Large intestine (tissue), 3 donors: ENCODE data around the gene B4GAT1. TPM values are rescaled to one million over a fixed set of nuclear protein-coding genes. Genes with fewer than 3 reads are reported as not detected.

Source experiments
- DNase-seq, 2 donors: peaks; one replicate each; pipeline versions ENCODE4 v3.0.0 to v3.0.0-alpha.2; 2013
- H3K27ac ChIP-seq: one replicate; pipeline ENCODE4 v1.5.1; 2013; ENCODE audit warnings: low read length
- H3K27me3 ChIP-seq: 2 replicates; pipeline ENCODE4 v1.6.1; 2013; ENCODE audit warnings: low read length; ENCODE audit not compliant: control insufficient read depth, insufficient read depth
- H3K36me3 ChIP-seq: 2 replicates; pipeline ENCODE4 v1.6.1; 2013; ENCODE audit warnings: low read length; ENCODE audit not compliant: control insufficient read depth, insufficient read depth
- H3K4me1 ChIP-seq: one replicate; pipeline ENCODE4 v1.6.1; 2013; ENCODE audit warnings: low read length; ENCODE audit not compliant: control insufficient read depth, insufficient read depth
- H3K4me3 ChIP-seq: one replicate; pipeline ENCODE4 v1.5.1; 2013; ENCODE audit warnings: low read length
- H3K9me3 ChIP-seq: one replicate; pipeline ENCODE4 v1.6.1; 2013; ENCODE audit warnings: mild to moderate bottlenecking, low read depth, low read length, moderate library complexity; ENCODE audit not compliant: control insufficient read depth
- WGBS: methylation state at CpG from one replicate; pipeline ENCODE4 v1.1.5; 2013; ENCODE audit warnings: low lambda C conversion rate; ENCODE audit not compliant: insufficient coverage; 5-methylcytosine and 5-hydroxymethylcytosine counted together
- polyA plus RNA-seq: library from polyadenylated mRNA; unstranded; fragments of 120-200 nt; gene quantifications from one replicate; pipeline ENCODE4 v1.2.1, GENCODE V29; 2013

Gene B4GAT1
- polyA plus RNA-seq, 1 donor, result 31.0 TPM

DNA sequence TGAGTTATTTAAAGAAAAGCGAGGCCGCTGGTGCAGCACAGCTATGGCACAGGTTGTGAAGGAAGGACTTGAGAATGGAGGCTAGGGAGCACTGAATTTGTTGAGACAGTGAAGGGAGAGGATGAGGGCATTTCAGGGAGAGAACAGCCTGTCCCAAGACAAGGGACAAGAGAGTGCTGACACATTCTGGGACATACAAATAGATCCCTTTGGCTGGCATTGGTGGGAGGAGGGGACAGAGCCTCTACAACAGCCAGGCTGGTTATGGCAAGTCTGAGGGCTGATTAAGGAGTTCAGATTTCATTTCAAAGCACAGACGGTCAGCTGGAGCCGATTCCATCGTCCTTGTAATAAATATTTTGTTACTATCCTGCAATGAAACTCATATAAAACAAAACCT is 25.8 kb upstream of the B4GAT1 start:
- peaks cover 9% of the 10 kb centered on the region for H3K4me1 ChIP-seq
- WGBS, result 100% methylated on average over 3 of the region's 5 CpGs
- no peak overlapping the region for H3K4me3 ChIP-seq
- no peaks in the 10 kb centered on the region for H3K9me3 ChIP-seq
- peaks cover 7% of the 10 kb centered on the region for H3K36me3 ChIP-seq
- H3K27ac ChIP-seq, result no peak overlapping the region
- peaks cover 8% of the 10 kb centered on the region for H3K27me3 ChIP-seq
- no peak for DNase-seq

DNA sequence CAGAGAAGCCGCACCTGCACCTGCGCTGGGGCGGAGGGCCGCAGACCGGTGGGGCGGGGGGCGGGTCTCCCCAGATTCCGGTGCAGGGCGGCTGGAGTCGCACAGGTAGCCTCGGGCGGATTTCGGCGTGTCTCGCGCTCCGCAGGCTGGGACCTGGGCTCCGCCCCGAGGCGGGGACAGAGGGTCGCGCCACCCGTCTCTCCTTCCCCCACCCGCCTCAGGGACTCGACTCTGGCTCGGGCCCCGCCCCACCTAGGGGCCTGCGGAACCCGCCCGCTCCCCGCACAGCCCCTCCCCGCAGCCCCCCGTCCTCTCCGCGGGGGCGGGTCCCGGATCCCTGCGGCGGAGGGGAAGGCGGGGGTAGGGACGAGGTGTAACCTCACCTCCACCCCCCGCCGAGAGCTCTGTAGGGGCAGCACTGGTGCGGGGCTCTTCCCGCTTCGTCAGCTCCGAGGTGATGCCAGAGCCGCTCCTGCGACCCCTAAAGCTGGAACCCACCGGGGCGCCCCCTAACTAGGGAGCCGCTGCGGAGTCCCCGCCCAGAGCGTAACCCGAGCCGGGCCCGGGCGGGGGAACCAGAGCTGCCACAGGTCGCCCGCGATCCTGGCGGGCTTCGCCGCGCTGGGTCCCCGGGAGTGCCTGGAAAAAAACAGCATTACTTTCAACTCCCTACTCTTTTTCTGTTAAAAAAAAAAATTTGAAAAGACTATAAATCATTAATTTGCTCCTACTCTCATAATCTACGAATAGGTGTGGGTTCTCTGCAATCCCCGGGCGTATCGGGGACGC is 24.4 kb upstream of the B4GAT1 start, which contains the start of gene SLC29A2:
Gene SLC29A2, minus strand, starts transcription at position 134 of the 789 bp plus-strand sequence. CDS start 169 bp downstream, outside the sequence.
- Histone ChIP-seq H3K36me3 (peaks cover 14% of the 10 kb centered on the region), H3K27me3 (peaks cover 8% of the 10 kb centered on the region), H3K27ac (peak within 1 kb of the TSS; percentile 91), H3K4me1 (peaks cover 9% of the 10 kb centered on the region), H3K9me3 (no peaks in the 10 kb centered on the region), H3K4me3 (peak within 1 kb of the TSS; percentile 46)
- DNase-seq, result peak in 1 of 2 donors; percentile 75
- no CpG with 5 or more reads among the region's 72 CpGs for WGBS

DNA sequence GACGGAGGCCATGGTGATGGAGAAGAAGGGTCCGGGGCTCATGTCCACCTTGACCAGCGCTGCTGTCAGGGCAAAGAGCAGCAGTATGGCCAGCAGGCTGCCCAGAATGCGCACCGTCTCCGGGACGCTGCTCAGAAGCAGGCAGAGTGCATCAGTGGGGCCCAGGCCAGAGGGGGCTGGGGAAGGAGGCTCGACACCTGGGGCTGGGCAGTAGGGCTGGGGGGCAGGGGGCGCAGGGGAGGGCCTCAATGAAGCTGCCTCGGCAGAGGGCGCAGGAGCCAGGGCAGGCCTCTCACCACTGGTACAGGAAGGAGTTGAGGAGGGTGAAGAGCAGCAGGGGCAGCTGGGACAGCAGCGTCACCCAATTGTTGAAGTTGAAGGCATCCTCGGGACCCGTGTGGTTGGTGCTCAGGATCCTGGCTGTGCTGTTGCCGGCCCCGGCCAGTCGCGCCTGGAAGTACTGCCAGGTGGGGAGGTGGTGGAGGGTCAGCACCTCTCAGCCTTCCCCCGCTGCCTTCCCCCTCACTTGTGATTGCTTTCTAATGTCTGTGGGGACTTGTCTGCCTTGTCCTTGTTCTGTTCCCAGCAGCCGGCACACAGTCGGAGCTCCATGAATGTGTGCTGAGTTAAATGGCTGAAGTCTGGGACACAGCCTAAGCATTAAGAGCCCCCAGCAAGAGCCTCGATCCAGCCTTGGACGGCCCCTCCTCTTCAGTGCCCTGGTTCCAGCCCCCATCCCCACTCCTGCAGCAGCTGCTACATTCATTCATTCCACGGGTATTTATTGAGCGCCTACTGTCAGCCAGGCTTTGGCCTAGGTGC is 21.9 kb upstream of the B4GAT1 start:
- H3K36me3 ChIP-seq, result peaks cover 18% of the 10 kb centered on the region
- H3K27ac ChIP-seq, result no peak overlapping the region
- H3K9me3 ChIP-seq, result no peaks in the 10 kb centered on the region
- no peak for DNase-seq
- WGBS, result no CpG with 5 or more reads among the region's 25 CpGs
- H3K27me3 ChIP-seq, result peaks cover 8% of the 10 kb centered on the region
- H3K4me3 ChIP-seq, result no peak overlapping the region
- peaks cover 9% of the 10 kb centered on the region for H3K4me1 ChIP-seq

DNA sequence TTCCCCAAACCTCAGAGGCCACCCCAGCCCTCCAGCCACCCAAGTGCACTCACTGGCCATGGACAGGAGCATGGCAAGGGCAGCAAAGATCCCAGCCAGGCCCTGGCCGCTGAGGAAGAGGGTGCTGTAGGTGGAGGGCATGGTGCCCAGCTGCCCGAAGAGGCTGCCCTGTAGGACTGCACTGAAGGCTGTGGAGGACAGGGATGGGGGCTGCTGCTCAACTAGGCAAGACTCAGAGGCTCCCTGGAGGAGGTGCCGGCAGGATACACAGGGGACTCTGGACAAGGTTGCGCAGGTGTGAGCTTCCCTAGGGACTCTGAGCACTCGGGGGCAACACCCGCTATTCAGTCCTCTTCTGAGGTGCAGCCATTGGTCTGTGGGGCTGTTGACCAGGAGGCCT is 21.1 kb upstream of the B4GAT1 start:
- WGBS, result 100% methylated on average over 1 of the region's 6 CpGs
- peaks cover 8% of the 10 kb centered on the region for H3K27me3 ChIP-seq
- no peak for DNase-seq
- no peak overlapping the region for H3K27ac ChIP-seq
- peaks cover 20% of the 10 kb centered on the region for H3K36me3 ChIP-seq
- H3K4me3 ChIP-seq, result no peak overlapping the region
- peaks cover 9% of the 10 kb centered on the region for H3K4me1 ChIP-seq
- H3K9me3 ChIP-seq, result no peaks in the 10 kb centered on the region

DNA sequence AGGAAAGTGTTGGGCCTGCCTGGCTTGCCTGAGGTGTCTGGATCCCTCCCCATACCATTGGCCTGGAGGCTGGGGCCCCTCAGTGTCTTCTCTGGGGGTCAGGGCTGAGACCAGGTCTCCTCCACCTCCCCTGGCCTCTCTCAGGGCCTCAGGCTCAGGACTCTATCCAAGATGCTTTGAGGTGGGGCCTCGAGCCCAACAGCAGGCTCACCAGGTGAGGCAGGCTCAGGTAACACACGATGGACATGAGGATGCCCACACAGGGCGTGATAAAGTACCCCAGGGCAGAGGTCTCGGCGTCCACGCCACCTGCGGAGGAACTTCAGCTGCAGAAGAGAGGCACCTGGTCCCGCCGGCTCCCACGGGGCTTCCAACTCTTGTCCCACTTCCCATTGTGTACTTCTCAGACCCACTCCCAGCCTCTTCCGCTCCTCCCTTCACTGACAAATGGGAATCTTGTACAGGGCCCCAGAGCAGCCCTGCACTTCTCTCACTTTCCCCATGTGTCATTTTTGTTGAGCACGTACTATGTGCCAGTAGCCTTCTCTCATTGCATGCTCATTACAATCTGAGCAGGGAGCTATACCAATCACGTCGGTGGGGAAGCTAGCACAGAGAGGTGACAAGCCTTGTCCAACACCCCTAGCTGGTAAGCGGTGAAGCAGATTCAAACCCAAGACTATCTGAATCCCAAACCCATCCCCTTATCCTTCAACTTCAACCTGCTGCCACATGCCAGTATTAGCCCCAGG is 20.3 kb upstream of the B4GAT1 start:
- Histone ChIP-seq H3K27ac (no peak overlapping the region), H3K9me3 (peaks cover 2% of the 10 kb centered on the region), H3K4me3 (no peak overlapping the region), H3K27me3 (peaks cover 6% of the 10 kb centered on the region), H3K36me3 (peaks cover 28% of the 10 kb centered on the region), H3K4me1 (peaks cover 9% of the 10 kb centered on the region)
- DNase-seq, result no peak
- no CpG with 5 or more reads among the region's 15 CpGs for WGBS

DNA sequence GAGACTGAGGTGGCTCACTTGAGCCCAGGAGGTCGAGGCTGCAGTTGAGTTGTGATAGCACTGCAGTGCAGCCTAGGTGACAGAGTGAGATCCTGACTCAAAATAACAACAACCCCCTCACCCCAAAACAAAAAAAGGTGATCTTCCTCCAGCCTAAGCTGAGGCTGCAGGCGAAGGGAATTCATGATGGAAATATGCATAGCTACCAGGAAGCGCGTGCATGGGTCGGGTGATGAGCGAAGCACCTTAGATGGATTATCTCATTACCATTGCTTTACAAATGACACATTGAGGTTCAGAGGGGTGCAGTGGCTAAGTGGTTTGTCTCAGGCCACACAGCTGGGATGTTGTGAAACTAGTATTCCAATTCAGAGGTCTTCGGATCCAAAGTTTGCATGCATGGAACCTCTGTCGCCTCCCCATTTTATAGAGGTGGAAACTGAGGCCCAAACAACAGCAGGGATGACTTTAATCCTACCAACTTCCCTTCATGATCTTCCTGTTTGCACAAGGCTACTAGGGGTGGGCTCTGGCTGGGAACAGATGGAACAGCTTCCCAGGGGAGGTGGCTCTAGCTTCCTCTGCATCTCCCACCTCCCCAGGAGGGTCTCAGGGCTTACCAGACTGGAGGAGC is 19.5 kb upstream of the B4GAT1 start:
- Histone ChIP-seq H3K27me3 (peaks cover 4% of the 10 kb centered on the region), H3K4me3 (no peak overlapping the region), H3K9me3 (peaks cover 2% of the 10 kb centered on the region), H3K4me1 (peaks cover 9% of the 10 kb centered on the region), H3K36me3 (peaks cover 34% of the 10 kb centered on the region), H3K27ac (no peak overlapping the region)
- WGBS, result no CpG with 5 or more reads among the region's 8 CpGs
- no peak for DNase-seq

DNA sequence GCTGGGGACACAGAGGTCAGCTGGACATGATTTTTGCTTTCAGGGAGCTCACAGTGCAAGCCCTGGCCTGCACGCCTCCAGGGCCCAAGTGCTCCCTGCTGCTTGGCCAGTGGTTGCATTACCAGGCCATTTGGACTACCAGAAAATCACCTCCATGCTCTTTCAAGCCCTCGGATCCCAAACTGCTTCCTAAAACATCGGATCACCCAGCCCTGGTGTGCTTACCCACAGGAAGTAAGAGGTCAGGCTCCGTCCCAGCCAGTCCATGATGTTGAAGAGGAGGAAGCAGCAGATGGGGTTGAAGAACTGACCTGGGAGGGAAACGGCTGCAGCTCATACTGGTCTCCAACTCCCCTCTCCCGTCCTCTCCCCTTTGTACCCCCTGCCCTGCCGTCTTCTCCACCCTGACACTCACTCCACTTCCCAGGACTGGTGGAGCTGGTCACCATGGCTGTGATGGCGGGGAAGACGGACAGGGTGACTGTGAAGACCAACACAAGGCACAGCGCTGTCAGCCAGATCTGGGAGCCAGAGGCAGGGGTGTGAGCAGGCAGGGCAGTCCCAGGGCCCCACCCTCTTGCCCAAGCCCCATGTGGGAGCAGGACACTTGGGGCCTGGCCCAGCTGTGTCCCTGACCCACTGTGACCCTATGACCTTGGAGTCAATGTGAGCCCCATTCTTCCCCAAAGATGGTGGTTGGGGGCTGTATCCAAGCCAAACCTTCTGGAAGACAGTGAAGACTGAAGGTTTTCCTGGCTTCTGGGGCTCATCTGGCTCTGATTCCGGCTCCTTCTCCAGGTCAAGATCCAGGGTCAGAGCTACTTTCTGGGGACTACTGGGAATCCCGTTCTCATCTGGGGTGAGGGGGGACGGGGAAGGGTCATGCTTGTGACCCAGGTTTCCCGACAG is 18.5 kb upstream of the B4GAT1 start:
- Histone ChIP-seq H3K36me3 (peaks cover 39% of the 10 kb centered on the region), H3K27ac (no peak overlapping the region)
- 80% methylated on average over 1 of the region's 14 CpGs for WGBS

DNA sequence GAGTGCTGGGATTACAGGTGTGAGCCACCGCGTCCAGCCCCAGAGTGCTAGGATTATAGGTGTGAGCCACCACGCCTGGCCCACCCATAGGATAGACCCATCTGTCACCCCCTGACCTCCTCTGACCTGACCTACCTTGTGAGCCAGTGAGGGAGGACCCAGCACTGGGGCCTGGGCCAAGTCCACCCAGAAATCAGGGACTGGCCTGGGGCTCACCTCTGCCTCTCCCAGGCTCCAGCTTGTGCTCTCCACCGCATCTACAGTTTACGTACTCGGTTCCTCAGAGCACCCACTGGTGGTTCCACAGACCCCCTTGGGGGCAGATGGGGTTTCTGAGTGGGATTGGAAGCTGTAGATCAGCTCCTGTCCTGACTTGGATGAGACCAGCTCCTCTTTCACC is 17.7 kb upstream of the B4GAT1 start:
- no peak overlapping the region for H3K27ac ChIP-seq
- peaks cover 6% of the 10 kb centered on the region for H3K4me1 ChIP-seq
- H3K36me3 ChIP-seq, result peaks cover 43% of the 10 kb centered on the region
- H3K27me3 ChIP-seq, result no peaks in the 10 kb centered on the region
- WGBS, result no CpG with 5 or more reads among the region's 6 CpGs
- H3K4me3 ChIP-seq, result no peak overlapping the region
- peaks cover 2% of the 10 kb centered on the region for H3K9me3 ChIP-seq
- no peak for DNase-seq

More for the DNA sequence above, 18.5 kb upstream of the B4GAT1 start:
- DNase-seq, result no peak
- H3K4me1 ChIP-seq, result peaks cover 9% of the 10 kb centered on the region
- H3K9me3 ChIP-seq, result peaks cover 2% of the 10 kb centered on the region
- H3K4me3 ChIP-seq, result no peak overlapping the region
- H3K27me3 ChIP-seq, result peaks cover 2% of the 10 kb centered on the region

DNA sequence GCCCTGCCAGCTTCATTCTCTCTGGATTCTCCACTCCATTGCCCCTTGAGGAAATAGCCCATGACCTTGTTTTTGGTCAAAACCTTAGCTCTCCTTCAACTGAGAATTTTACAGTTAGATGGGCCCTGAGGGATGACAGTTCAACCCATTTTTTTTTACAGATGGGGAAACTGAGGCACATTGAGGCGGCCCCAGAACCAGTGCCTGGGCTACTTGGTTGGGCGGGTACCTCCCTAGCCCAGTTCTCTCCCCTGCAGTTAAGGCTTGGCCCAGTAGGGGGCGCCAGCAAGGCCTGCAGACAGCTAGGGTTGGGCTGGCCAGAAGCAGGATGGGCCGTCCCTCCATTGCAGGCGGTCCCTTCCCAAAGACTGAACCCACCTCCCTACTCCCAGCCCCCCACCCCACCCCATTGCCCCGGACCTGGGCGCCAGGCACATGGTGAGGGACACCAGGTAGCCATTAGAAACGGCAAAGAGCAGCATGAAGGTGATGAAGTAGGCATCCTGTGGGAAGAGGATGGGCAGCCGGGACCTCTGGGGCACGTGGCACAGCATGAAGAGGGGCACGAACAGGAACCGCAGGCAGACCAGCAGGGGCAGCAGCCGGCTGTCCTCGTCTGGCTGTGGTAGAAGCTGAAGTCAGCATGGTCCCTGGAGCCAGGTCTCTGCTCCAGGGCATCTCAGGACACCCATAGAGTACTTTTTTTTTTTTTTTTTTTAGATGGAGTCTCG is 16.5 kb upstream of the B4GAT1 start:
- H3K36me3 ChIP-seq, result peaks cover 49% of the 10 kb centered on the region
- H3K4me3 ChIP-seq, result no peak overlapping the region
- H3K9me3 ChIP-seq, result peaks cover 2% of the 10 kb centered on the region
- no peak overlapping the region for H3K27ac ChIP-seq
- no peak for DNase-seq
- no peaks in the 10 kb centered on the region for H3K4me1 ChIP-seq
- no peaks in the 10 kb centered on the region for H3K27me3 ChIP-seq
- no CpG with 5 or more reads among the region's 15 CpGs for WGBS
